Type B pancreatic cell (in vitro differentiated cells): ENCODE measurements around the gene RUNX1. TPM values are rescaled to one million over a fixed set of nuclear protein-coding genes. Genes with fewer than 3 reads are reported as not detected.

Experiments
- DNase-seq: peaks from one replicate; pipeline ENCODE4 v3.0.0; 2021; ENCODE audit warnings: mixed read lengths; ENCODE audit not compliant: unreplicated experiment; ENCODE audit errors: extremely low spot score
- H3K27ac Mint-ChIP-seq: 2 replicates; pipeline ENCODE4 v1.8.0; 2021; ENCODE audit warnings: mild to moderate bottlenecking, mixed read lengths
- H3K27me3 Mint-ChIP-seq: 2 replicates; pipeline ENCODE4 v1.8.0; 2021; ENCODE audit warnings: mixed read lengths
- H3K36me3 Mint-ChIP-seq: 2 replicates; pipeline ENCODE4 v1.8.0; 2021; ENCODE audit warnings: mixed read lengths
- H3K4me1 Mint-ChIP-seq: one replicate; pipeline ENCODE4 v1.8.0; 2021; ENCODE audit warnings: mixed read lengths; ENCODE audit not compliant: unreplicated experiment
- H3K4me3 Mint-ChIP-seq: 2 replicates; pipeline ENCODE4 v1.8.0; 2021; ENCODE audit warnings: mild to moderate bottlenecking, mixed read lengths
- H3K9me3 Mint-ChIP-seq: 2 replicates; pipeline ENCODE4 v1.8.0; 2021; ENCODE audit warnings: mixed read lengths
- total RNA-seq: library from RNA; stranded (reverse); gene quantifications from 2 replicates; pipeline ENCODE4 v1.2.1, GENCODE V29; 2021; ENCODE audit warnings: low replicate concordance
- TF ChIP-seq, protein P1 (sequence below): fragments of 200-600 bp; sonication (generic); conservative IDR thresholded peaks from 2 replicates; pipeline ENCODE4 v1.5.0; 2021; ENCODE audit warnings: antibody characterized with exemption, mild to moderate bottlenecking

The RUNX1 gene
- total RNA-seq, 1 donor from 2014 or later = 11.9 TPM

DNA sequence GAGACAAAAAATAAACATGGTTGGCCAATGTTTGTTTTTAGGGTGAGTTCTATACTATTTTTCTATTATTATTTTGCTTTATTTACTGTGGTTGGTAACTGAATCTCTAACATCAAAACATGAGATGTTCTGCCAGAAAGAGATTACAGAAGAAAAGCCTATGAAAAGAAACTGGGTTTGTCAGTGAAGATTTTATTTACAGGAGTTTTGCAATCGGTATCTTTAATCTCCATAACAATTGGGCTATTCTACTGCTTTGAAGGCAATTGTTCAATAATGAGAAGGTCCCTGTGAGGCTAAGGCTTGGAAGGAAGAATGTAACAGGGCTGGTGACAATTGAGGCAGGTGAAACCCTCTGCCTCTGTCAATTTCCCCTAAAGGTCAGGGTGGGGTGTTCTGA lies 224.8 kb downstream of the RUNX1 start:
- no peak overlapping the region for H3K4me3 Mint-ChIP-seq
- peaks cover 18% of the 10 kb centered on the region for H3K36me3 Mint-ChIP-seq
- H3K9me3 Mint-ChIP-seq = peaks cover 9% of the 10 kb centered on the region
- TF ChIP-seq, protein P1, sequence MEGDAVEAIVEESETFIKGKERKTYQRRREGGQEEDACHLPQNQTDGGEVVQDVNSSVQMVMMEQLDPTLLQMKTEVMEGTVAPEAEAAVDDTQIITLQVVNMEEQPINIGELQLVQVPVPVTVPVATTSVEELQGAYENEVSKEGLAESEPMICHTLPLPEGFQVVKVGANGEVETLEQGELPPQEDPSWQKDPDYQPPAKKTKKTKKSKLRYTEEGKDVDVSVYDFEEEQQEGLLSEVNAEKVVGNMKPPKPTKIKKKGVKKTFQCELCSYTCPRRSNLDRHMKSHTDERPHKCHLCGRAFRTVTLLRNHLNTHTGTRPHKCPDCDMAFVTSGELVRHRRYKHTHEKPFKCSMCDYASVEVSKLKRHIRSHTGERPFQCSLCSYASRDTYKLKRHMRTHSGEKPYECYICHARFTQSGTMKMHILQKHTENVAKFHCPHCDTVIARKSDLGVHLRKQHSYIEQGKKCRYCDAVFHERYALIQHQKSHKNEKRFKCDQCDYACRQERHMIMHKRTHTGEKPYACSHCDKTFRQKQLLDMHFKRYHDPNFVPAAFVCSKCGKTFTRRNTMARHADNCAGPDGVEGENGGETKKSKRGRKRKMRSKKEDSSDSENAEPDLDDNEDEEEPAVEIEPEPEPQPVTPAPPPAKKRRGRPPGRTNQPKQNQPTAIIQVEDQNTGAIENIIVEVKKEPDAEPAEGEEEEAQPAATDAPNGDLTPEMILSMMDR = no peak
- H3K27ac Mint-ChIP-seq = no peak overlapping the region
- H3K4me1 Mint-ChIP-seq = no peaks in the 10 kb centered on the region
- DNase-seq = no peak
- H3K27me3 Mint-ChIP-seq = no peaks in the 10 kb centered on the region

DNA sequence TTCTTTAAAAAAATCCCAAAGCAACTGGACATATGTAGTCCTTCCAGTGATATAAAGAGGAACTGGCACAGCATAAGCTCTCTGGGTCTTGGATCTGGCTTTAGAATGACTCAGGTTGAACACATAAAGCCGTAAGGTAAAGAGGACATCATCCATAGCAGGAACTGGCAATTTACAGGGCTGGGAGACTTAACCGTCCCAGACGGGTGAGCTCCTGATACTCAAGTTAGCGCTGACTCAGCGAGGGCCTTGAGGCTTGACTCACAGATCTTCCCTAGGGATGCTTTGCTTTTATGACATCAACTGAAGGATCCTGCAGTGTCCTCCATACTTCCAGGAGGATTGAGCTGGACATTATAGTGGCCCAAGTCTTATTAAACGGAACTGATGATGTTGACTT lies 226.2 kb downstream of the RUNX1 start:
- Mint-ChIP-seq H3K36me3 (peaks cover 18% of the 10 kb centered on the region), H3K4me1 (peaks cover 12% of the 10 kb centered on the region), H3K4me3 (no peak overlapping the region), H3K9me3 (peaks cover 4% of the 10 kb centered on the region), H3K27ac (no peak overlapping the region), H3K27me3 (peaks cover 8% of the 10 kb centered on the region)
- no peak for DNase-seq
- TF ChIP-seq, protein P1 = no peak

DNA sequence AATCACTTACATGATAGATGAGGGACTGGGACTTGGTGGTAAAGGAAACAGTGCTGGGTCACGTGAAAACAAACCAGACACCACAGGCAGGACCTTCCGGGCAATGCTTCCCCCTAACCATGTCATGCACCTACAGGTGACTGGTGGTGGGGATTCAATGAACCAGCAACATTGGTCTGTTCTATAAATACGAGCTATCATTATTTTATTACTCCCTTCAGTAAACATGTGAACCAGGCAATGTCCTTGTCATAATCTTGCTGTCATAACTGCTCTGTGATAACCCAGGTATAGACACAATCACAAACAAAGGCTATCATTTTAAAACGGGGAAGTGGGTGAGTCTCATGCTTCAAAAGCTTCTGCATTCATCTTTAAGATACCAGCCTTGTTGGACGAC lies 226.9 kb downstream of the RUNX1 start:
- peaks cover 12% of the 10 kb centered on the region for H3K27me3 Mint-ChIP-seq
- H3K9me3 Mint-ChIP-seq = peaks cover 4% of the 10 kb centered on the region
- peaks cover 17% of the 10 kb centered on the region for H3K4me1 Mint-ChIP-seq
- no peak overlapping the region for H3K27ac Mint-ChIP-seq
- TF ChIP-seq, protein P1 = no peak
- no peak overlapping the region for H3K4me3 Mint-ChIP-seq
- no peak for DNase-seq
- peaks cover 18% of the 10 kb centered on the region for H3K36me3 Mint-ChIP-seq

DNA sequence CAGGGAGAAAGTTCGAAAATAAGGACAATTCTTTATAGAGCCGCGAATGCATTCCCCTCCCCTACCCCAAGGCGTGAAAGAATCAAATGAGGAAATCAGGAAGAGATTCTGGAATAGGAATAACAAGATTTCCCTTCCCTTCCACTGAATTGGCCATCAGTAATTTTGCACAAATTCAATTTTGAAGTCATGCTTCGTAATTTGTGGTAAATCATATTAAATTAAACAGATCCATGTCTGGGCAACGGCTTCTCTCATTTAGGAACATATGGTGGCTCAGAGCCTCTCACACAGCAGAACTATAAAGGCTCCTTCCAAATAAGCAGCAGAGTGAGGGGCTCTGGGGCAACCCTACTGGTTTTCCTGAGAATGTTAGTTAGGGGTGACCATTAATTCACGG lies 227.4 kb downstream of the RUNX1 start:
- H3K4me1 Mint-ChIP-seq = peaks cover 17% of the 10 kb centered on the region
- DNase-seq = no peak
- TF ChIP-seq, protein P1 = no peak
- H3K36me3 Mint-ChIP-seq = peaks cover 18% of the 10 kb centered on the region
- H3K9me3 Mint-ChIP-seq = peaks cover 4% of the 10 kb centered on the region
- no peak overlapping the region for H3K4me3 Mint-ChIP-seq
- H3K27ac Mint-ChIP-seq = no peak overlapping the region
- peaks cover 12% of the 10 kb centered on the region for H3K27me3 Mint-ChIP-seq

DNA sequence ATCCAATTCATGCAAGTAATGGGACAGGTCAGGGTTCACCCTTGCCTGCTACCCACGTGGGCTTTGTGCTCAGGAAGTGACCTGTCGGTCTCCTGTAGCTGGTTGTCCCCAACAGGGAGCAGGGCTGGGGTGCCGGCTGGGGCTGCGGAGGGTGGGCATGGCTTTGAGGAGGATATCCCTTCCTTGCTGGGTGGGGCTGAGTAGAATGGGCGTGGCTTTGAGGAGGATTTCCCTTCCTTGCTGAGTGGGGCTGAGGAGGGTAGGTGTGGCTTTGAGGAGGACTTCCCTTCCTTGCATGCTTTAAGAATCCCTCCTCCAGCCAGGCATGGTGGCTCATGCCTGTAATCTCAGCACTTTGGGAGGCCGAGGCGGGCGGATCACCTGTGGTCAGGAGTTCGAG lies 229.1 kb downstream of the RUNX1 start:
- no peaks in the 10 kb centered on the region for H3K9me3 Mint-ChIP-seq

More for the DNA sequence above, 229.1 kb downstream of the RUNX1 start:
- DNase-seq = no peak
- Mint-ChIP-seq H3K4me3 (no peak overlapping the region), H3K27me3 (peaks cover 24% of the 10 kb centered on the region), H3K36me3 (peaks cover 22% of the 10 kb centered on the region), H3K27ac (no peak overlapping the region), H3K4me1 (peaks cover 25% of the 10 kb centered on the region)
- TF ChIP-seq, protein P1 = no peak
